AG09319 (cell line): ENCODE data around the gene MMP24.

Experiments
- DNase-seq: peaks from one replicate; pipeline ENCODE4 v3.0.0-alpha.2; 2010; ENCODE audit warnings: low read depth; ENCODE audit errors: extremely low read depth
- CTCF ChIP-seq: IDR thresholded peaks from 2 replicates; pipeline ENCODE4 v1.5.1; 2011; ENCODE audit warnings: low read depth, mild to moderate bottlenecking, inconsistent platforms, low read length, moderate library complexity

The MMP24 gene

GRCh38 chr20:35301426-35301825 is 74.9 kb downstream of the MMP24 start:
- TF ChIP-seq CTCF, result no peak
- DNase-seq, result no peak

- no peak for DNase-seq
- TF ChIP-seq CTCF, result no peak
These were observed 76.2 kb downstream of the MMP24 start for GRCh38 chr20:35302421-35303335.

GRCh38 chr20:35303382-35303734 is 76.9 kb downstream of the MMP24 start:
- DNase-seq, result no peak
- no peak for TF ChIP-seq CTCF

GRCh38 chr20:35303735-35304491 is 77.4 kb downstream of the MMP24 start:
- no peak for DNase-seq
- TF ChIP-seq CTCF, result peak; percentile 94

GRCh38 chr20:35304956-35305355 is 78.5 kb downstream of the MMP24 start:
- TF ChIP-seq CTCF, result no peak
- no peak for DNase-seq

GRCh38 chr20:35305682-35306556 is 79.4 kb downstream of the MMP24 start:
- TF ChIP-seq CTCF, result no peak
- peak; percentile 95 for DNase-seq
